ENCODE results near the gene ATAD1. TPM values are rescaled to one million over a fixed set of nuclear protein-coding genes. Genes with fewer than 3 reads are reported as not detected.
"Not testable (repeated sequence)": the region's sequence is repeated elsewhere in the genome, so short reads cannot be mapped to it uniquely, and the experiment has no call there.

The ATAD1 gene
- total RNA-seq, 1 donor from 2014 or later = 44.8 TPM

- no peak for DNase-seq
Measured at GRCh38 chr10:87846023-87846422, 28.0 kb upstream of the ATAD1 start.

DNA sequence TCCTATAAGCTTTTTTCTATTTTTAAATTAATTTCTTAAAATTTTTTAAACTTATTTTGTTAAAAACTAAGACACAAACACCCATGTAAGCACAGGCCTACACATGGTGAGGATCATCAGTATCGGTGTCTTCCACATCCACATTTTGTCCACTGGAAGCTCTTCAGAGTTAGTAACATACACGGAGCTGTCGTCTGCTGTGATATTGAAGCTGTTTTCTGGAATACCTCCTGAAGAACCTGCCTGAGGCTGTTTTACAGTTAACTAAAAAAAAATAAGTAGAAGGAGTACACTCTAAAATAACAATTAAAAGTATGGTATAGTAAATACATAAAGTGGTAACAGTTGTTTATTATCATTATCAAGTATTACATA lies 27.6 kb upstream of the ATAD1 start:
- no peak for DNase-seq

DNA sequence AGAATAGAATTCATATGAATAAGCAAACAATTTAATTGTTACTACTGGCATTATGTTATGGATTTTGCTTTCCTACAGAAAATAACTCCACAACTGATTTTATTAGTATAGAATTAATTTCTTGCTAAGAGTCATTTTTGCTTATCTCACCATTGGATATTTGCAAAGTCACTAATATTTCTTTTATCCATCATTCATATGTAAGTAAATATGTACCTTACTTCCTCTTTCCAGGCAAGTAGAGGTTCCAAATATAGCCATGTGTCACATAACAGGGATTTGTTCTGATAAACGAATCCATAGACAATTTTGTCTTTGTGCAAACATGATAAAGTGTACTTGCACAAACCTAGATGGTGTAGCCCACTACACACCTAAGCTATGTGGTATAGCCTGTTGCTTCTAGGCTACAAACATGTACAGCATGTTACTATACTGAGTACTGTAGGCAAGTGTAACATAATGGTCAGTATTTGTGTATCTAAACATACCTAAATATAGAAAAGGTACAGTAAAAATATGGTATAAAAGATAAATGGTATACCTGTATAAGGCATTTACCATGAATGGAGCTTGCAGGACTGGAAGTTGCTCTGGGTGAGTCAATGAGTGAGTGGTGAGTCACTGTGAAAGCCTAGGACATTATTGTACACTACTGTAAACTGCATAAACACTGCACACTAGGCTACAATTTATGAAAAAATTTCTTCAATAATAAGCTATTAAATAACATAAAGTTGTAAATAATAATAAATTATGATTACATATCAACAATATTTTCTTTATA lies 27.0 kb upstream of the ATAD1 start:
- no peak for DNase-seq

GRCh38 chr10:87843714-87844113 lies 25.7 kb upstream of the ATAD1 start:
- no peak for DNase-seq

- no peak for DNase-seq
Measured at GRCh38 chr10:87842776-87843497, 24.9 kb upstream of the ATAD1 start.

GRCh38 chr10:87842220-87842641 lies 24.2 kb upstream of the ATAD1 start:
- no peak for DNase-seq

GRCh38 chr10:87841186-87841585 lies 23.2 kb upstream of the ATAD1 start:
- DNase-seq = no peak

DNA sequence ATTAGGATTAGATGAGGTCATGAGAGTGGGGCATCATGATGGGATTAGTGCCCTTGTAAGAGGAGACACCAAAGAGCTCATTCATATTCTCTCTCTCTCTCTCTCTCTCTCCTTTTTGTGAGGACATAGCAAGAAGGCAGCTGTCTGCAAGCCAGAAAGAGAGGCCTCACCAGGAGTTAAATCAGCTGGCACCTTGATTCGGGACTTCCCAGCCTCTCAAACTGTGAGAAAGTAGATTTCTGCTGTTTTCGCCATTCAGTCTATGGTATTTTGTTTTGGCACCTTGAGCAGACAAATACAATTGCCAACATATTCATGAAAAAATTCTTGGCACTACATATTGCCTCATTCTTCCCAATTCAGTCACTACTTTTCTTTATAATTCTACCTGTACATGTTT lies 20.6 kb upstream of the ATAD1 start:
- no peak for DNase-seq

DNA sequence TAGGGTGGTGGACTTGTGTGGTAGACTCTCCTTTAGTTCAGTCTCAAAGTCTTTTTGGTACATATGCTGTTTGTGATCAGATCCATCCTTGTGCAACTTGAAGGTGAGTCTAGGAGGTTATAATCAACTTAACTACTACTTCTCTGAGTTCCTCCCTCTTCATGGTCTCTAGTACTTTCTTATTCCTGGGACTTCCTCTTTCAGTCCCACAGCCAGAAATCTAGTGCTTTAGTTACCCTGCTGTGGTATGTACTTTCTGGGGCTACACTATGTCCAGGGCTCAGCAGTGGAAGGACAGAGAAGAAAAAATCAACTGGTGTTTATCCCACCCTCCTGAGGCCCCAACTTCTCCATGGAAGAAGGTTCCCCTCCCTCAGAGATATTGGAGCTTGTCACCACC lies 19.4 kb upstream of the ATAD1 start:
- DNase-seq = no peak

DNA sequence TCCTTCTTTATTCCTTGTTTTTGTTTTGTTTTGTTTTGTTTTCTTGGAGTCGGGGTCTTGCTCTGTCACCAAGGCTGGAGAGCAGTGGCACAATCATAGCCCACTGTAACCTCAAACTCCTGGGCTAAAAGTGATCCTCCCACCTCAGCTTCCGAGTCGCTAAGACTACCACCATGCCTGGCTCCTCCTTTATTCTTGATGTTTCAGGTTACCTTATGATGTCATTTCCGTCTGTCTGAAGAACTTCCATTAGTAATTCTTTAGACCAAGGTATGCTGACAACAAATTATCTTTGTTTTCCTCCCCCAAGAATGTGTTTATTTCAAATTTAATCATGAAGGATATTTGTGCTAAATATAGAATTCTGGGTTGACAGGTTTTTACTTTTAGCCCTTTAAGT lies 18.1 kb upstream of the ATAD1 start:
- no peak for DNase-seq

- no peak for DNase-seq
Measured at GRCh38 chr10:87829986-87830729, 12.1 kb upstream of the ATAD1 start.

DNA sequence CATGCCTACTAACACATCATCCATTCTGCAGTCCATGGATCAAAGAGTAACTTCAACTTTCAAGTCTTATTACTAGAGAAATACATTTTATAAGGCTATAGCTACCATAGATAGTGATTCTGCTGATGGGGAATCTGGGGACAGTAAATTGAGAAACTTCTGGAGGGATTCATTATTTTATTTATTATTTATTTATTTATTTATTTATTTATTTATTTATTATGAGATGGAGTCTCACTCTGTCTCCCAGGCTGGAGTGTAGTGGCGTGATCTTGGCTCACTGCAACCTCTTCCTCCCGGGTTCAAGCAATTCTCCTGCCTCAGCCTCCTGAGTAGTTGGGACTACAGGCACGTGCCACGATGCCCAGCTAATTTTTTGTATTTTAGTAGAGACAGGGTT lies 11.0 kb upstream of the ATAD1 start:
- not testable (repeated sequence) for DNase-seq

DNA sequence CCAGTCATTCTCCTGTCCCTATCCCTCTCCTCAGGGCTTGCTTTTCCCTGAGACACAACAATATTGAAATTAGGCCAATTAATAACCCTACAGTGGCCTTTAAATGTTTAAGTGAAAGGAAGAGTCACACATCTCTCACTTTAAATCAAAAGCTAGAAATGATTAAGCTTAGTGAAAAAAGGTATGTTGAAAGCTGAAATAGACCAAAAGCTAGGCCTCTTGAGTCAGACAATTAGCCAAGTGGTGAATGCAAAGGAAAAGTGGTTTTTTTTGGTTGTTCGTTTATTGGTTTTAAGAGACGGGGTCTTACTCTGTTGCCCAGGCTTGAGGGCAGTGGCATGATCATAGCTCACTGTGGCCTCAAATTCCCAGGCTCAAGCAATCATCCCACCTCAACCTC lies 9.7 kb upstream of the ATAD1 start:
- no peak for DNase-seq

DNA sequence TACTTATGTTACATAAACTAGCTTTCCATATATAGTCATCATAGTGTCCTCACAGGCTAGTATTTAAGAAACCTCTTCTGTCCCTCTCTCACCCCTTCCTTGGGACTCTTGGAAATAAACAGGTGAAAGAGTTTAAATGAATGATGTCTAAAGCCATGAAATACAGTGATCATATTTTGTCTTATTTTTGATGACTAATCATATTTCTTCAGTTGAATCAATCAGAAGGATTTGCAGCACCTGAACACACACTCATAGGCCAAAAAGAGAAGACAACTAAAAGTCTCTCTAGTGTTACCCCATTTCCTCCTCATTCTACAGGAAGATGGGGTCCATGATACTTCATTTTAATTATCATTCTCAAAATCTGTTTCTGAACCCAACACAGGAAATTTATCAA lies 8.6 kb upstream of the ATAD1 start:
- no peak for DNase-seq

GRCh38 chr10:87819289-87819585 lies 1.2 kb upstream of the ATAD1 start:
- DNase-seq = no peak

GRCh38 chr10:87818505-87819288 lies 671 bp upstream of the ATAD1 start:
- DNase-seq = peak; percentile 19

GRCh38 chr10:87816898-87817608 lies 973 bp downstream of the ATAD1 start:
- no peak for DNase-seq

DNA sequence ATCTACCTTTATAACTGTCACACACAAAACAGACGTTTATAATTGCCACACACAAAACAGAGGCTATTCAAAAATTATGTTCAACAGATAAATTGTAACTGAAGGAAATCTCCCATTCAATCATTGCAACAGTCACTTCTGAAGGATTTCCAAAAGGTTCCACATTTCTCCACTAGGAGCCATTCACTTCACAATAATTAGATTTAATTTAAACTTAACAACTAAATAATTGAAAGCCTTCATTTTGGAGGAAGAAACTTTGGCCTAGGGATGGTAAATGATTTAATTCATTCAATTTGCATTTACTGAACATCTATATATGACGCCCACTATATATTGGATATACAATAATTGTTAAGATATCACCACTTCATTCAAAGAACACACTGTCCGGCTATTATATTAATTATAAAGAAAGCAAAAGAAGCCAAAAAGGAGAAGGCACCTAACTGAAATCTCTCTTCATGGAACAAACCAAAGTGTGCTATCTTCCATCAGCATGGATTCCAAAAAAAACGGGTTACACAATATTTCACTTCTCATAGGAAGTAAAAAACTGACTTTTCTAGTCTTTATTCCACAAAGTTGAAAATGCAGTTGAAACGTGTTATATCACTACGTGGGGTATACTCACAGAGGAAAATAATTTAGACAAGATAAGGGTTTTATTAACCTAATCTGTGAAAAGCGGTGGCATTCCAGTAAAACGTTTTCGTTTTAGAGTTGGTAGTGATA lies 1.7 kb downstream of the ATAD1 start:
- no peak for DNase-seq

- DNase-seq = no peak
Measured at GRCh38 chr10:87804939-87805569, 13.0 kb downstream of the ATAD1 start.

GRCh38 chr10:87803831-87804230 lies 14.2 kb downstream of the ATAD1 start:
- no peak for DNase-seq

GRCh38 chr10:87803328-87803727 lies 14.7 kb downstream of the ATAD1 start:
- DNase-seq = no peak
